Ovary (tissue), 3 donors: ENCODE data around the gene PARP11.

Experiments
- CTCF ChIP-seq, 3 donors: fragments of 450-650 bp in 2 of 3; fragments of 200-600 bp in 1 of 3; IDR thresholded peaks; one replicate each; pipeline versions ENCODE4 v1.5.1 to v1.8.0; 2016 to 2022; ENCODE audit warnings: antibody characterized with exemption in 3 of 3, mild to moderate bottlenecking in 1 of 3
- POLR2A ChIP-seq: fragments of 450-650 bp; IDR thresholded peaks from one replicate; pipeline ENCODE4 v1.6.1; 2017; ENCODE audit warnings: antibody characterized with exemption, mild to moderate bottlenecking, moderate library complexity
- donor health status: DM: no; HTN: no; CAD: no.

GRCh38 chr12:3789838-3790237, 83.4 kb downstream of the PARP11 start:
- no peak for TF ChIP-seq POLR2A
- no peak for TF ChIP-seq CTCF (IDR thresholded peaks at IDR 0.05)
